CD14-positive monocyte (primary cell): ENCODE results near the gene PCCA. TPM values are rescaled to one million over a fixed set of nuclear protein-coding genes. Genes with fewer than 3 reads are reported as not detected.

ENCODE experiments used
- DNase-seq, 3 donors: peaks; one replicate each; pipeline ENCODE4 v3.0.0-alpha.2; 2011 to 2022
- H2AFZ ChIP-seq: 2 replicates; pipeline ENCODE4 v1.6.0; 2012; ENCODE audit warnings: mild to moderate bottlenecking, low read depth, low read length, inconsistent platforms; ENCODE audit not compliant: insufficient read depth, poor library complexity, severe bottlenecking
- H3K27ac ChIP-seq, 2 donors: 1 replicate in 1 of 2; 2 replicates in 1 of 2; pipeline ENCODE4 v1.5.1; 2012 to 2013; ENCODE audit warnings: low read length in 2 of 2, control low read depth in 1 of 2, inconsistent platforms in 1 of 2, low read depth in 1 of 2, mild to moderate bottlenecking in 1 of 2
- H3K27me3 ChIP-seq, 2 donors: one replicate each; pipeline versions ENCODE4 v1.6.0 to v1.6.1; 2011 to 2013; ENCODE audit warnings: low read length in 2 of 2; ENCODE audit not compliant: control insufficient read depth in 2 of 2, insufficient read depth in 2 of 2
- H3K36me3 ChIP-seq, 2 donors: replicated peaks in 1 of 2; 1 replicate in 1 of 2; 2 replicates in 1 of 2; pipeline versions ENCODE4 v1.5.1 to v1.6.1; 2012 to 2013; ENCODE audit warnings: low read length in 2 of 2, control low read depth in 1 of 2, inconsistent platforms in 1 of 2, mild to moderate bottlenecking in 1 of 2; ENCODE audit not compliant: insufficient read depth in 2 of 2, control insufficient read depth in 1 of 2
- H3K4me1 ChIP-seq, 2 donors: 1 replicate in 1 of 2; 2 replicates in 1 of 2; pipeline versions ENCODE4 v1.5.1 to v1.6.1; 2012 to 2013; ENCODE audit warnings: low read length in 2 of 2, control low read depth in 1 of 2, inconsistent platforms in 1 of 2, mild to moderate bottlenecking in 1 of 2, moderate library complexity in 1 of 2; ENCODE audit not compliant: insufficient read depth in 2 of 2, control insufficient read depth in 1 of 2
- H3K4me2 ChIP-seq: replicated peaks from 2 replicates; pipeline ENCODE3; 2012; ENCODE audit warnings: low read length, moderate library complexity, mild to moderate bottlenecking; ENCODE audit not compliant: poor library complexity, severe bottlenecking; ENCODE audit errors: extremely low read depth
- H3K4me3 ChIP-seq, 3 experiments: fragments of 200-600 bp in 1 of 3; sonication (generic) in 1 of 3; replicated peaks in 1 of 3; 1 replicate in 2 of 3; 2 replicates in 1 of 3; pipeline ENCODE4 v1.5.1; 2011 to 2013; ENCODE audit warnings: low read length in 3 of 3, mild to moderate bottlenecking in 3 of 3, control low read depth in 2 of 3, low read depth in 2 of 3, inconsistent platforms in 1 of 3, moderate library complexity in 1 of 3
- H3K79me2 ChIP-seq: 2 replicates; pipeline ENCODE4 v1.6.0; 2012; ENCODE audit warnings: mild to moderate bottlenecking, control low read depth, inconsistent platforms, low read length, moderate library complexity; ENCODE audit not compliant: insufficient read depth
- H3K9ac ChIP-seq: 2 replicates; pipeline ENCODE4 v1.6.0; 2017; ENCODE audit warnings: low read length, mild to moderate bottlenecking; ENCODE audit not compliant: insufficient read depth, poor library complexity, severe bottlenecking
- H3K9me3 ChIP-seq, 2 donors: replicated peaks in 1 of 2; 1 replicate in 1 of 2; 2 replicates in 1 of 2; pipeline versions ENCODE4 v1.5.1 to v1.6.1; 2012 to 2013; ENCODE audit warnings: low read length in 2 of 2, control low read depth in 1 of 2; ENCODE audit not compliant: control insufficient read depth in 1 of 2, insufficient read depth in 1 of 2
- H4K20me1 ChIP-seq: 2 replicates; pipeline ENCODE4 v1.6.0; 2012; ENCODE audit warnings: mild to moderate bottlenecking, low read length, control low read depth, moderate library complexity; ENCODE audit not compliant: insufficient read depth
- H3K27ac Mint-ChIP-seq, 7 donors: one replicate each; pipeline ENCODE4 v1.8.0; 2020; ENCODE audit warnings: mild to moderate bottlenecking in 7 of 7, mixed read lengths in 7 of 7, moderate library complexity in 6 of 7, inconsistent platforms in 2 of 7
- H3K27me3 Mint-ChIP-seq, 3 donors: one replicate each; pipeline ENCODE4 v1.8.0; 2021 to 2022; ENCODE audit warnings: low read depth in 3 of 3, mild to moderate bottlenecking in 3 of 3, mixed read lengths in 3 of 3, moderate library complexity in 3 of 3, inconsistent platforms in 1 of 3
- H3K36me3 Mint-ChIP-seq, 2 donors: one replicate each; pipeline ENCODE4 v1.8.0; 2020; ENCODE audit warnings: mixed read lengths in 2 of 2, inconsistent platforms in 1 of 2, mild to moderate bottlenecking in 1 of 2
- H3K4me1 Mint-ChIP-seq: one replicate; pipeline ENCODE4 v1.8.0; 2020; ENCODE audit warnings: mild to moderate bottlenecking, mixed read lengths
- H3K4me3 Mint-ChIP-seq, 2 donors: one replicate each; pipeline ENCODE4 v1.8.0; 2020; ENCODE audit warnings: mild to moderate bottlenecking in 2 of 2, mixed read lengths in 2 of 2, moderate library complexity in 1 of 2
- H3K9me3 Mint-ChIP-seq, 7 donors: one replicate each; pipeline ENCODE4 v1.8.0; 2020 to 2022; ENCODE audit warnings: mixed read lengths in 7 of 7, mild to moderate bottlenecking in 6 of 7, moderate library complexity in 6 of 7, inconsistent platforms in 2 of 7
- CTCF ChIP-seq: fragments of 200-600 bp; IDR thresholded peaks from one replicate; pipeline ENCODE4 v1.8.0; 2022; ENCODE audit warnings: antibody characterized with exemption, mild to moderate bottlenecking
- WGBS: methylation state at CpG from one replicate; pipeline ENCODE4 v1.1.5; 2013; ENCODE audit warnings: missing lambda C conversion rate; ENCODE audit not compliant: insufficient coverage; 5-methylcytosine and 5-hydroxymethylcytosine counted together
- intact Hi-C, 2 donors: fragments of 100-400 bp; cut with micrococcal nuclease; formaldehyde crosslinking; loops; one replicate each; pipeline versions ENCODE4 v1.15.0 to v1.15.1; 2023
- polyA plus RNA-seq, 3 donors: library from polyadenylated mRNA; depleted of rRNA in 1 of 3; unstranded in 2 of 3; stranded (reverse) in 1 of 3; fragments of 300-500 nt in 2 of 3; fragments of >200 nt in 1 of 3; fragmentation: Illumina TruSeq in 2 of 3; gene quantifications; 1 replicate in 2 of 3; 2 replicates in 1 of 3; pipeline ENCODE4 v1.2.3, GENCODE V29; 2012 to 2021

PCCA gene
- polyA plus RNA-seq, 3 donors, result 4.4 to 13.5 (median 11.9) TPM

- intact Hi-C loops, result no loop called here
- peaks cover 16% of the 10 kb centered on the region for H4K20me1 ChIP-seq
- TF ChIP-seq CTCF, result no peak
- Mint-ChIP-seq H3K27me3 (peaks cover 0 to 7% (median 2%) of the 10 kb centered on the region in 3 donors), H3K36me3 (peaks cover 0 to 4% of the 10 kb centered on the region in 2 donors), H3K27ac (peak overlapping the region in 2 of 7 donors; percentile 13 to 21), H3K9me3 (peaks cover 0 to 9% (median 0%) of the 10 kb centered on the region in 7 donors), H3K4me3 (no peak overlapping the region), H3K4me1 (peaks cover 5% of the 10 kb centered on the region)
- H3K4me3 ChIP-seq, result no peak overlapping the region
- no peak overlapping the region for H3K4me2 ChIP-seq
- no peak overlapping the region for H3K9ac ChIP-seq
- H3K4me1 ChIP-seq, result peaks cover 0 to 3% of the 10 kb centered on the region in 2 donors
- H3K79me2 ChIP-seq, result peaks cover 4% of the 10 kb centered on the region
- no peak overlapping the region for H3K27ac ChIP-seq
- no peaks in the 10 kb centered on the region for H3K9me3 ChIP-seq
- no peak overlapping the region for H2AFZ ChIP-seq
- 96% methylated on average over 4 of the region's 4 CpGs for WGBS
- no peaks in the 10 kb centered on the region for H3K36me3 ChIP-seq
- H3K27me3 ChIP-seq, result no peaks in the 10 kb centered on the region
- DNase-seq, result no peak
Measured at GRCh38 chr13:100095498-100095897, 6.6 kb downstream of the PCCA start.

- peaks cover 3% of the 10 kb centered on the region for H3K4me1 Mint-ChIP-seq
- no peak overlapping the region for H3K27ac Mint-ChIP-seq
- Histone ChIP-seq H2AFZ (no peak overlapping the region), H3K79me2 (peaks cover 4% of the 10 kb centered on the region), H3K27me3 (no peaks in the 10 kb centered on the region), H3K4me2 (no peak overlapping the region), H3K4me3 (no peak overlapping the region), H3K4me1 (no peaks in the 10 kb centered on the region), H4K20me1 (peaks cover 16% of the 10 kb centered on the region), H3K9me3 (no peaks in the 10 kb centered on the region), H3K36me3 (no peaks in the 10 kb centered on the region), H3K27ac (no peak overlapping the region), H3K9ac (no peak overlapping the region)
- intact Hi-C loops, result no loop called here
- no peak for DNase-seq
- H3K36me3 Mint-ChIP-seq, result peaks cover 0 to 4% of the 10 kb centered on the region in 2 donors
- H3K27me3 Mint-ChIP-seq, result peaks cover 0 to 9% (median 0%) of the 10 kb centered on the region in 3 donors
- no peak overlapping the region for H3K4me3 Mint-ChIP-seq
- 89% methylated on average over 3 of the region's 7 CpGs for WGBS
- TF ChIP-seq CTCF, result no peak
- H3K9me3 Mint-ChIP-seq, result peaks cover 0 to 9% (median 0%) of the 10 kb centered on the region in 7 donors
Measured at GRCh38 chr13:100096526-100096925, 7.6 kb downstream of the PCCA start.
